Esophagus squamous epithelium (tissue), 4 donors: ENCODE data around the gene ANXA5.

Source experiments
- POLR2A ChIP-seq, 4 donors: fragments of 450-650 bp; IDR thresholded peaks; one replicate each; pipeline ENCODE4 v1.6.1; 2017; ENCODE audit warnings: antibody characterized with exemption in 4 of 4, mild to moderate bottlenecking in 4 of 4, moderate library complexity in 3 of 4
- TF ChIP-seq, protein P1 (sequence below), 6 experiments: fragments of 450-650 bp in 4 of 6; fragments of 200-600 bp in 2 of 6; sonication (generic) in 2 of 6; IDR thresholded peaks; one replicate each; pipeline ENCODE4 v1.5.1; 2016 to 2019; ENCODE audit warnings: antibody characterized with exemption in 6 of 6, mild to moderate bottlenecking in 4 of 6, moderate library complexity in 4 of 6

DNA sequence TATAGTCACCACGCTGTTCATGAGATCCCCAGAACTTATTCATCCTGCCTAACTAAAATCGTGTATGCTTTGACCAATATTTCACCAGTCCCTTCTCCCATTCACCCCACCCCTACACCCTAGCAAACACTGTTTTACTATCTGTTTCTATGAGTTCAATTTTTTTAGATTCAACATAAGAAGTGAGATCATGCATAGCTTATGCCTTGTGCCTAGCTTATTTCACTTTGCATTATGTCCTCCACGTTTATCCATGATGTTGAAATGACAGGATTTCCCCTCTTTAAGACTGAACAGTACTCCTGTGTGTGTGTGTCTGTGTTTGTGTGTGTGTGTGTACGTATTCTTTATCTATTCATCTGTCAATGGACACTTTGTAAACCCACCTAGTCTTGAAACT lies 16.8 kb downstream of the ANXA5 start:
- TF ChIP-seq, protein P1, sequence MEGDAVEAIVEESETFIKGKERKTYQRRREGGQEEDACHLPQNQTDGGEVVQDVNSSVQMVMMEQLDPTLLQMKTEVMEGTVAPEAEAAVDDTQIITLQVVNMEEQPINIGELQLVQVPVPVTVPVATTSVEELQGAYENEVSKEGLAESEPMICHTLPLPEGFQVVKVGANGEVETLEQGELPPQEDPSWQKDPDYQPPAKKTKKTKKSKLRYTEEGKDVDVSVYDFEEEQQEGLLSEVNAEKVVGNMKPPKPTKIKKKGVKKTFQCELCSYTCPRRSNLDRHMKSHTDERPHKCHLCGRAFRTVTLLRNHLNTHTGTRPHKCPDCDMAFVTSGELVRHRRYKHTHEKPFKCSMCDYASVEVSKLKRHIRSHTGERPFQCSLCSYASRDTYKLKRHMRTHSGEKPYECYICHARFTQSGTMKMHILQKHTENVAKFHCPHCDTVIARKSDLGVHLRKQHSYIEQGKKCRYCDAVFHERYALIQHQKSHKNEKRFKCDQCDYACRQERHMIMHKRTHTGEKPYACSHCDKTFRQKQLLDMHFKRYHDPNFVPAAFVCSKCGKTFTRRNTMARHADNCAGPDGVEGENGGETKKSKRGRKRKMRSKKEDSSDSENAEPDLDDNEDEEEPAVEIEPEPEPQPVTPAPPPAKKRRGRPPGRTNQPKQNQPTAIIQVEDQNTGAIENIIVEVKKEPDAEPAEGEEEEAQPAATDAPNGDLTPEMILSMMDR (IDR thresholded peaks at IDR 0.05): no peak
- TF ChIP-seq POLR2A (IDR thresholded peaks at IDR 0.05): no peak
